GM12892 (cell line): ENCODE results near the gene C16orf90.

Experiments
- POLR2A ChIP-seq: IDR thresholded peaks from 2 replicates; pipeline ENCODE4 v1.6.1; 2011; ENCODE audit warnings: low read depth, low read length, control low read depth
- POLR2AphosphoS5 ChIP-seq: IDR thresholded peaks from 2 replicates; pipeline ENCODE4 v1.6.1; 2011; ENCODE audit warnings: low read depth, low read length, control low read depth

DNA sequence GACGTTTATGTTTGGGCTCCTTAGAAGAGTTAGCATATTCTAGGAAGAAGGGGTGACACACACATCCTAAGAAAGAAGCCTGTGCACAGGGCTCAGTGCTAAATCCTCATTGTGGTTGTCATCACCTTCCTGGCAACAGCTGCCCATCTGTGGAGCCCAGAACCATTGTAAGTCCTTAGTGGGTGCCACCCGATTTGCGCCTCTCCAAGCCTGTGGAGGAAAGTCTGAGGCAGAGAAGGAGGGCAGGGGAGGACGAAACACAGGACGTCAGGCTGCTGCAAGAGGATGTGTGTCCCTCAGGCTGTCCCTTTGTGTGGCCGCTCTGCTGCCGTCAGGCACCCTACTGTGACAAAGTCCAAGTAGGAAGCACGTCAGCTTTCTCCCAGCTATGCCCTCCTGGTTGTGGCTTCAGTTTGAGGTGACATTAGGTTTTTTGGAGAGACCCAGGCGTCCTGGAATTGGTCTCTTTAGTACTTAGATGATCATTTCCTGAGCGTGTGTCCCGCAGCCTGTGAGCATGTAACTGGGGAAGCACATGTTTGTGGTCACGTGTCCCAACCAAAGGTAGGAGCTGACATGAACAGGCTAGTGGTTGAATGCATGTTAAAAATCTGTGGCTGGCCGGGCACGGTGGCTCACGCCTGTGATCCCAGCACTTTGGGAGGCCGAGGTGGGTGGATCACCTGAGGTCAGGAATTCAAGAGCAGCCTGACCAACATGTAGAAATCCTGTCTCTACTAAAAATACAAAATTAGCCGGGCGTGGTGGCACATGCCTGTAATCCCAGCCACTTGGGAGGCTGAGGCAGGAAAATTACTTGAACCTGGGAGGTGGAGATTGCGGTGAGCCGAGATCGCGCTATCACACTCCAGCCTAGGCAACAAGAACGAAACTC lies 16.2 kb upstream of the C16orf90 start:
- TF ChIP-seq POLR2A (no peak), POLR2AphosphoS5 (no peak)
